ACC112 (cell line): ENCODE data around the gene GORAB.

Experiments
- H2AFZ ChIP-seq: fragments of 200-600 bp; sonication (generic); one replicate; pipeline ENCODE4 v1.6.0; 2017; ENCODE audit warnings: antibody characterized with exemption, low read length; ENCODE audit not compliant: unreplicated experiment
- H3K27ac ChIP-seq: fragments of 200-600 bp; sonication (generic); 2 replicates; pipeline ENCODE4 v1.5.1; 2014; ENCODE audit warnings: low read depth, mild to moderate bottlenecking, antibody characterized with exemption, low read length, moderate library complexity
- H3K27me3 ChIP-seq: fragments of 200-600 bp; sonication (generic); 2 replicates; pipeline ENCODE4 v1.6.1; 2014; ENCODE audit warnings: mild to moderate bottlenecking, antibody characterized with exemption, low read length, moderate library complexity, mixed read lengths; ENCODE audit not compliant: insufficient read depth
- H3K36me3 ChIP-seq: fragments of 200-600 bp; sonication (generic); 2 replicates; pipeline ENCODE4 v1.6.1; 2016; ENCODE audit warnings: mild to moderate bottlenecking, antibody characterized with exemption, low read length, moderate library complexity, mixed read lengths; ENCODE audit not compliant: insufficient read depth
- H3K4me1 ChIP-seq: fragments of 200-600 bp; sonication (generic); one replicate; pipeline ENCODE4 v1.6.1; 2016; ENCODE audit warnings: low read length, mixed read lengths; ENCODE audit not compliant: insufficient read depth, unreplicated experiment, control insufficient read depth
- H3K4me3 ChIP-seq: fragments of 200-600 bp; sonication (generic); 2 replicates; pipeline ENCODE4 v1.5.1; 2014; ENCODE audit warnings: mild to moderate bottlenecking, low read depth, low read length
- H3K79me2 ChIP-seq: fragments of 200-600 bp; sonication (generic); one replicate; pipeline ENCODE4 v1.6.0; 2016; ENCODE audit warnings: low read length; ENCODE audit not compliant: control insufficient read depth, unreplicated experiment, insufficient read depth

GORAB gene

GRCh38 chr1:170531758-170532657 lies at the start of gene GORAB:
TSS of gene GORAB (plus strand) at chr1:170532166. CDS start at chr1:170532224, 58 bp downstream.
- Histone ChIP-seq H3K79me2 (peaks cover 49% of the 10 kb centered on the region), H3K36me3 (peaks cover 14% of the 10 kb centered on the region), H3K27ac (peak within 1 kb of the TSS; percentile 95), H3K27me3 (no peaks in the 10 kb centered on the region), H3K4me1 (peaks cover 22% of the 10 kb centered on the region), H3K4me3 (peak within 1 kb of the TSS; percentile 84), H2AFZ (peak within 1 kb of the TSS; percentile 75)

DNA sequence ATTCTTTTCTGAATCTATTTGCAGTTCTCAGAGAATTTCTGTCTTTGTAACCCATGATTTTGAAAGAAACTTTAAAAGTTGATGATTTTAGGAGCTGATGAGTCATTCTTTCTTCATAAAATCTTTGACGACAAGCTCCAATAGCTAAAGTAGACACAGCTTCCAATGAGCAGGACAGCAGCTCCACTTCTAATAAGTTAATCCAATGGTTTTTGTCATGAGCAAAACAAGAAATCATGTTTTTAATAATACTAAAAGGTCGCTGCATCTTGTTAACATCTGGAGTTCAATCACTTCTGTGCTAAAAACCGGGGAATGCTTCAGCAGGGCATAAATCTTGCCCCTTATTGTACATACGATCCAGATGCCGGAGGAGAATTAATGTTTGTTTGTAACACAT lies 48.9 kb upstream of the GORAB start:
- H3K27ac ChIP-seq = no peak overlapping the region
- no peaks in the 10 kb centered on the region for H3K79me2 ChIP-seq
- no peaks in the 10 kb centered on the region for H3K27me3 ChIP-seq
- H3K4me1 ChIP-seq = no peaks in the 10 kb centered on the region
- H2AFZ ChIP-seq = no peak overlapping the region
- no peaks in the 10 kb centered on the region for H3K36me3 ChIP-seq
- H3K4me3 ChIP-seq = no peak overlapping the region

DNA sequence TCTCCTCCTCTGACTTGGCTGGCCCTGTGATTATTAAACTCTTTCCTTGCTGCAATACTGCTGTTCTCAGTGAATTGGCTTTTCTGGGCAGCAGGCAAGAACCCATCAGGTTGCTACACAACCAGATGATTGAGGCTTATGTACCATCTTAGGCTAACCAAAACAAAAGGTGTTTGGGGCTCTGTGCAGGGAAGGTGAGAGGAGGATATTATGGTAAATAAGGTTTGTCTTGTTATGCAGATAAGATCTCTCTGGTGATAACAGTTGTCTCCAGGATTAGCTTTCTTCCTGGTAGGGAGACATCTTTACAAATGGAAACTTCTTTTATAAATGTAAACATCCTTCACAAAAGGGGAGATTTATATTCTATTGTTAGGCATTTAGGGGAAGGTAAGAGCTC lies 44.5 kb upstream of the GORAB start:
- no peaks in the 10 kb centered on the region for H3K79me2 ChIP-seq
- no peaks in the 10 kb centered on the region for H3K27me3 ChIP-seq

GRCh38 chr1:170491291-170491690 lies 40.7 kb upstream of the GORAB start:
- Histone ChIP-seq H3K36me3 (no peaks in the 10 kb centered on the region), H3K79me2 (no peaks in the 10 kb centered on the region), H3K4me3 (no peak overlapping the region), H3K27me3 (no peaks in the 10 kb centered on the region), H3K27ac (no peak overlapping the region), H3K4me1 (peaks cover 13% of the 10 kb centered on the region), H2AFZ (no peak overlapping the region)

More for the DNA sequence above, 44.5 kb upstream of the GORAB start:
- no peaks in the 10 kb centered on the region for H3K4me1 ChIP-seq
- H3K36me3 ChIP-seq = no peaks in the 10 kb centered on the region
- no peak overlapping the region for H3K27ac ChIP-seq
- no peak overlapping the region for H3K4me3 ChIP-seq
- H2AFZ ChIP-seq = no peak overlapping the region

DNA sequence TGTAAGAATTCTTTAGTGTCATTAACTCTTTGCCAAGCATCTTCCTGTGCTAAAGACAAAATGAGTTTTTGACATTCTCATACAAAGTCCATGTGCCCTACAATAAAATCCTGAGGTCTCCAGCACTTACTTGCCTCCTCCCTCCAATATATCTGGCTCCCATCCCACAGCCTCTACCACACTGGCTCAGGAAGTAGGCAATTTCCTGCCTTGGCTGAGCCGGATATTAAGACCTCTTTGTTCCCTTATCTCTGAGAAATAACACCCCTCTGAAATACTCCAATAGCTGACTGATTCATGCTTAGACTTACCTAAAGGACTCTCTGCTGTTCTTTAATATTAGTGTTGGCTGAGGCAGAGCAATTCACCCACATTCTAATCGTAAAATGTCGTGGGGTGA lies 37.6 kb upstream of the GORAB start:
- no peaks in the 10 kb centered on the region for H3K36me3 ChIP-seq
- peak overlapping the region; percentile 15 for H2AFZ ChIP-seq
- H3K4me3 ChIP-seq = no peak overlapping the region

GRCh38 chr1:170495006-170495405 lies 37.0 kb upstream of the GORAB start:
- no peak overlapping the region for H3K27ac ChIP-seq
- no peaks in the 10 kb centered on the region for H3K36me3 ChIP-seq
- H3K27me3 ChIP-seq = no peaks in the 10 kb centered on the region
- H3K4me1 ChIP-seq = peaks cover 13% of the 10 kb centered on the region
- no peak overlapping the region for H3K4me3 ChIP-seq
- H3K79me2 ChIP-seq = no peaks in the 10 kb centered on the region
- H2AFZ ChIP-seq = no peak overlapping the region

More for the DNA sequence above, 37.6 kb upstream of the GORAB start:
- H3K4me1 ChIP-seq = peaks cover 13% of the 10 kb centered on the region
- H3K27me3 ChIP-seq = no peaks in the 10 kb centered on the region
- H3K27ac ChIP-seq = 0 out of 2 replicates have a peak overlapping the region, but pooled peaks have one; percentile 14
- no peaks in the 10 kb centered on the region for H3K79me2 ChIP-seq

- H3K4me3 ChIP-seq = no peak overlapping the region
- no peaks in the 10 kb centered on the region for H3K79me2 ChIP-seq
- H3K4me1 ChIP-seq = peaks cover 11% of the 10 kb centered on the region
- H2AFZ ChIP-seq = no peak overlapping the region
- H3K27ac ChIP-seq = no peak overlapping the region
- H3K36me3 ChIP-seq = no peaks in the 10 kb centered on the region
- no peaks in the 10 kb centered on the region for H3K27me3 ChIP-seq
Measured at GRCh38 chr1:170498876-170499275, 33.1 kb upstream of the GORAB start.

- Histone ChIP-seq H3K36me3 (no peaks in the 10 kb centered on the region), H3K4me3 (no peak overlapping the region), H3K4me1 (no peaks in the 10 kb centered on the region), H3K27ac (no peak overlapping the region), H3K27me3 (no peaks in the 10 kb centered on the region), H2AFZ (no peak overlapping the region), H3K79me2 (no peaks in the 10 kb centered on the region)
Measured at GRCh38 chr1:170503665-170504064, 28.3 kb upstream of the GORAB start.

DNA sequence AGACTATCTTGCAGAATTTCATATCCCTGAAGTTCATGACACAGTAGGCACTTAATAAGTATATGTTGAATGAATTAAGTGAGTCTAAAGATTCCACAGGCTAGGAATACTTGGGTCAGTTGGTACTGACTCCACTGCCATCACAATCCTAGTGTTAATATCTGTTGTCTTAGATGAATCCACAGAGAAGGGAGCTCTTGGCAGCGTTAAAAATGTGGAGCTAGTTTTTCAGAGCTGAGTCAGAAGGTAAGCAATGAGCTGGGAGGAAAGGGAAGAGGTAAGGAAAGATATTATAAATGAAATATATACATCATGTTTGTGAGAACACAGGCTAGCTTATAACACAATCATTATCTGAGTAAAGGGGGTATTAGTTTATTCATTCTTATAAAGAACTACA lies 21.8 kb upstream of the GORAB start:
- Histone ChIP-seq H3K27ac (no peak overlapping the region), H2AFZ (no peak overlapping the region), H3K36me3 (no peaks in the 10 kb centered on the region)

DNA sequence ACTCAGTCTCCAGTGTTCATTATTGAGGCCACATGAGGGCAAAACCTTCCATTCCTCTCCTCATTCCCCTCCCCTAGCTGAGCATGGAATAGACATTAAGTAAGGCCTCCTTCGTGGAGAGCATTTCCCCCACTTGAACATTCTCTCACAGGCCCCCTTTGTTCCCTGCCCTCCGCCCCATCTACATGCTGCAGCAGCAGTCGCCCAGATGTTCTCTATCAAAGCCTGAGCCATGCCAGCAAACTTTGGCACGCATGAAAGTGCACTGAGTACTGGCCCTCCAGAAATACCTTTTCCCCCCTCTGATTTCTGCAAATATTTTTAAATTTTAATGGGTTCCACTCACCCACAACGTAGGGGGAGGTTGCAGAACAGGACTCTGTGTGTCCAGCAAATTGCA lies 20.9 kb upstream of the GORAB start:
- no peaks in the 10 kb centered on the region for H3K4me1 ChIP-seq
- H3K27me3 ChIP-seq = no peaks in the 10 kb centered on the region
- H3K79me2 ChIP-seq = no peaks in the 10 kb centered on the region
- H2AFZ ChIP-seq = no peak overlapping the region
- H3K36me3 ChIP-seq = no peaks in the 10 kb centered on the region
- no peak overlapping the region for H3K4me3 ChIP-seq
- no peak overlapping the region for H3K27ac ChIP-seq

More for the DNA sequence above, 21.8 kb upstream of the GORAB start:
- Histone ChIP-seq H3K27me3 (no peaks in the 10 kb centered on the region), H3K4me3 (no peak overlapping the region), H3K4me1 (no peaks in the 10 kb centered on the region), H3K79me2 (no peaks in the 10 kb centered on the region)

GRCh38 chr1:170513138-170513537 lies 18.8 kb upstream of the GORAB start:
- Histone ChIP-seq H3K27ac (no peak overlapping the region), H3K4me1 (no peaks in the 10 kb centered on the region), H3K4me3 (no peak overlapping the region), H3K27me3 (no peaks in the 10 kb centered on the region), H3K36me3 (no peaks in the 10 kb centered on the region), H3K79me2 (no peaks in the 10 kb centered on the region), H2AFZ (no peak overlapping the region)
